Kidney capillary endothelial cell (primary cell): ENCODE data around the gene ZCCHC17.
"Not testable (repeated sequence)": the region's sequence is repeated elsewhere in the genome, so short reads cannot be mapped to it uniquely, and the experiment has no call there.

ENCODE experiments used
- DNase-seq: peaks from one replicate; pipeline ENCODE4 v3.0.0-alpha.2; 2018; ENCODE audit warnings: low spot score

Gene ZCCHC17

DNA sequence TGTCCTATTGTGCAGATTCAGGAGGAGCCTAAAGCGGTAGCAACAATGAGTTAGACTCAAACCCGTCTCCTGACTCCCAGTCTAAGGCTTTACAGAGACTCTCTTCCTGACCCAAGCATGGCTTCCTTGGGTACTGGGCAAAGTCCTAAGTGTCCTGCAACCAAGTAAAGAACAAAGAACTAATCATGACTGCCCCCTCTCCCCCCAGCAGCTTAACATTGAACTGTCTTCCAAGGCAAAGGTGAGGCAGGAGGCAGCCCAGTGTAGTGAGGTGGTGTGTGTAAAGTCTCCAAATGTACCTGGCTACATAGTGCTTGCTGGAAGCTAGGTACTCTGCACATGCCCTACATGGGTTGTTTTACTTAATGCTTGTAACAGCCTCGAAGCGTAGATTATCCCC lies 73.7 kb downstream of the ZCCHC17 start:
- no peak for DNase-seq

DNA sequence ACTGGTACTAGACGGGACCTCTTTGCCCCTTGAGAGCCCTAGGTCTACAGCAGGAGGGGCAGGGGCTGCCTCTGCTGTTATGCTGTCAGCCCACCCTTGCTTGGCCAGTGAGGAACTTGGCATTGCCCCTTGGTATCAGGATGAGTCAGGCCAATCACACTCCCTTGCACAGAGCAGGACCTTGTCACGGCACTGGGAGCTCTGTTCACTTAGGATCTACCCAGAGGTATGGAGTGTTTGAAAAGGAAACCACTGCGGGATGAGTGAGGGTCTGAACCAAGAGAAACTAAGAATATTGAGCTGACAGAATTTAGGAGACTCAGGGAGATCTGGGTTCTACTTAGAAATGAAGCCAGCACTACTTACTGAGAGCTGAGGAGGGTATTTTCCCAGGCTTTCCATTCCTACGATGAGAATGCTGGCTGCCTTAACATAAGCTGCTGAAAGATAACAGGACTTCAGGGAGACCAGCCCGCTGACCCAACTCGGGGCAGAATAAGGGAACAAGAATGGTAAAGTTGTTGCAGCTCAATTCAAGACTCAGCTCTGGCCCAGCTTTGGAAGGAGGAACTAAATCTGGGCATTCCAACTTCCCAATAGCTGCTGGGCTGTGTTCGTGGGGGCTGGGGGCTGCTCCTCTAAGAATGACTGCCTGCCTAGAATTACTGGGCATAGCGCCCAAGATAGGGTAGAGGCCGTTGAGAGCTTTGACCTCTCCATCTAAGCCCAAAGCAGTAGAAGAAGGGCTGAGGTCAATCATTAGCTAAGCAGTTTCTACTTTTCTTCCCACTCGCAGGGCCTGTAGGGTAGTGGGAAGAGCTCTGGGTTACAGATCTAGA lies 74.5 kb downstream of the ZCCHC17 start:
- no peak for DNase-seq

DNA sequence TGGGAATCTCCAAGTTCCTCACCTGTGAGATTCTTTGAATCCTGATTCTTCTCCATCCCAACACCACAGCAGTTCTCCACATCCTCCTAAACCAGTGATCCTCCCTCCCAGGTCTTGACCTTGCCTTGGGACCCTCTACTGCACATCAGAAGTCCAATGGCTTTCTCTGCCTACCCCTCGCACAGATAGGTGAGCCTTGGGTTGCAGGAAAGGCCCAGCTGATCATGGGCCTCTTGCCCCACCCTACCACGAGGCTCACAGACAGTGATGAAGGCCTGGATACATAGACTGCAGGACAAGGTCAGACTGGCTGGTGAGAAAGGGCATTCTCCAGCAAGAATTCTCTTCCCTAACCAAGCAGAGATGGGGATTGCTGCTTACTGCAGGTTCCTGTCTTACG lies 75.2 kb downstream of the ZCCHC17 start:
- DNase-seq: no peak

- DNase-seq: no peak
These were observed 75.9 kb downstream of the ZCCHC17 start for GRCh38 chr1:31372751-31373055.

DNA sequence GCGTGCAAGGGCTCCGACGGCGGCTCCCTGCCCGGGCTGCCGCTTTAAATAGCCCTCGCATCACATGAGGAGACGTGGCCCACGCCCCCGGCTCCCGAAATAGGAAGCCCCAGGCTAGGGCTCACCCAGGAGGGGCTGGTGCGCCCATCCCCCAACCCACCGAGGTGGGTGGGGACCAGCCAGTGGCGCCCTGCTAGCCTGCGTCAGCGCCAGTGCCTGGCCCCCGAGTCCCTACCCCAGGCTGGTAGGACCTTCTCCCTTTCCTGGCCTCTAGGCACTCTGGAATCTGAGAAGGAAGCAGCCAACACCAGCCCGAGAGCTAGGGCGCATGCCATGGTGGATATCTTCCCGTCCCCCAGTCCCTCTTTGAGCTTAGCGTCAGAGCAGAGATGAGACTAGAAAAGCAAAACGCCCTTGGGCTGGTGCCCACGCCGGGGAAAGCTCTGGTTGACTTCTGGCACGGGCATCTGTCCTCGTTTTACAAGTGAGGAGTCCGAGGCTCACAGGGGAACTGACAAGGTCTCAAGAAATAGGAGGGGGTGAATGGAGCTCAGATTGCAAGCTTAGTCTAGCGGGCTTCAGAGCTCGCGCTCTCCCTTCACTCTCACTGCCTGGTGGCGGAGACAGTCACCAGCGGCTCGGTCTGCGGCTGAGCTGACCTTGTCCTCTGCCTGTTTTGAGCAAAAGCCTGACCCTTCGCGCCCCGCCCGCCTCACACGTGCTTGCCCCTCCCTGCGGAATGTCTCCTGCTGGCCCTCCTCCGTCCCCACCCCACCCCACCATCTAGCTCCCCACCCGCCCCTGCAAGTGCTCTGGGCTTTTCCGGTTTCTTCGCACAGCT lies 76.4 kb downstream of the ZCCHC17 start, which contains the start of gene FABP3:
Gene FABP3, minus strand, starts transcription at position 21 of the 841 bp plus-strand sequence. CDS start 62 bp downstream, outside the sequence.
- peak; percentile 26 for DNase-seq

DNA sequence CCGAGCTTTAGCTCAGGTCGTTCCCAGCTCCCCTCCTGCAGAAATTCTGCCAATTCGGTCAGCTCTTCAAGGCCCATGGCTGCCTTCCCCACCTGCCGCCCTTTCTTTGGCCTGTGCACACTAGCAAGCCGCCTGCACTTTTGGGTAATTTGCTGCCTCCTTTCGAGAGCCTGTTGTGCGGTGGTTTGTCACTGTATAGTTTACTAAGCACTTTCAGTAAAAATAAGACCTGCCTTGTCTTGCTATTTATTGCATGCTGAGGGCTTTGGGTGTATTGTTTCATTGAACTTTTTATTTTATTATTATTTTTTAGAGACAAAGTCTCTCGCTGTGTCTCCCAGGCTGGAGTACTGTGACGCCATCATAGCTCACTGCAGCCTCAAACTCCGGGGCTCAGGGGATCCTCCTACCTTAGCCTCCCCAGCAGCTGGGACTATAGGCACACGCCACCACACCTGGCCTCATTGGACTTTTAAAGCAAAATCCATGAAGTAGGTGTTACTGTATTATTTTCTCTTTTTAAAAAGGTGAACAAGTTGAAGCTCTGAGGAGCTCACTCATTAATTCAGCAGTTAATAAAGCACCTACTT lies 77.2 kb downstream of the ZCCHC17 start:
- no peak for DNase-seq

GRCh38 chr1:31374511-31375196 lies 77.8 kb downstream of the ZCCHC17 start:
- no peak for DNase-seq

DNA sequence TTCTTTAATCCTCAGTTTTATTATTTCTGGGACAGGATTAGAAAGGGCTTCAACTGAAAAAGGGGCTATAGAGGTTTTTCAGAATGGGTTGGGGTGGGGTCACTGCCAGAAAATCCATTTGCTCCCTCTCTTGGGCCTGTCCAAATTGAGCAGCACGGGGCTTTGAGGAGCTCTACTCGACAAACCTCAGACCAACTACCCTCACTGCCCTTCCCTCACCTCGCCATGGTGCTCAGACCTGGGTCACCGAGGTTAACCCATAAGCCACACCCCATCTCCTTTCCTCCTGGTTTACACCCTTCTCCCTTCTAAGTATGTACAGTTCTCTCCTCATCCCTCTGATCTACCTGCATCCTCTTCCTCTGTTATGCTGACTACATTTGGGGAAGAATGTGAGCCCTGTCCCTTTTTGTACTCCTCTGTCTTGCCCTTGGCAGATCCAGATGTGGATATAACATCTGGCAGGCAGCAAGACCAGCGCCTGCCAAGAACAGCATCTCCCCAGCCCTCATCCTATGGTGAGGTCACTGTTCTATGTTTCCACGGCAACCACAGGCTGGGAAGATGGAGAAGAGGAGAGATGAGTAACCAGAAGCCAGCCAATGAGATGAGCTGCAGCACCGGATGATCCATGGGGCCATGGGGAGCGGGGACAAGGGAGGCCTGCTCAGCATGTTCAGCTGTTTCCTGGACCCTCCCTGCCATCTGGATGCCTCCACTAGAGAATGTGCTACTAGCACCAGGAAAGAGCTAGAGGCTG lies 79.7 kb downstream of the ZCCHC17 start:
- DNase-seq: peak; percentile 99

DNA sequence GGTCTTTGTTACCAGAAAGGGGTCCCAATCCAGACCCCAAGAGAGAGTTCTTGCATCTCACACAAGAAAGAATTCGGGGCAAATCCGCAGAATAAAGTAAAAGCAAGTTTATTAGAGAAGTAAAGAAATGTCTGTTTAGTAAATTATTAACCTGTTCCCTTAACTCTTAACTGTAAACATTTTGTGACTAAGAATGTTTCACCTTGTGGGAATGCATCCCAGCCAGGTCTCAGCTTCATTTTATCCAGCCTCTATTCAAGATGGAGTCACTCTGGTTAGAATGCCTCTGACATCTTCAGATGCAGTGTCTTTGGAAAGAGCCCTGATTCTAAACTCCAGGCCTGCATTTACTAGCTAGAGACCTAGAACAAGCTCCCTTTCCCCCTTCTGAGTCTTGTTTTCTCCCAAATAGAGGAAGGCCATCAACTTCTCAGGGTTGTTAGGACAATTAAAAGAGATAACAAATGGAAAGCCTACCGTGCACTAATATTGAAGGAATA lies 80.6 kb downstream of the ZCCHC17 start:
- no peak for DNase-seq

- no peak for DNase-seq
These were observed 81.2 kb downstream of the ZCCHC17 start for GRCh38 chr1:31378001-31378400.

- no peak for DNase-seq
These were observed 83.3 kb downstream of the ZCCHC17 start for GRCh38 chr1:31380181-31380580.

GRCh38 chr1:31381394-31382294 lies 84.8 kb downstream of the ZCCHC17 start:
- DNase-seq: no peak

GRCh38 chr1:31382379-31382989 lies 85.7 kb downstream of the ZCCHC17 start:
- DNase-seq: no peak

DNA sequence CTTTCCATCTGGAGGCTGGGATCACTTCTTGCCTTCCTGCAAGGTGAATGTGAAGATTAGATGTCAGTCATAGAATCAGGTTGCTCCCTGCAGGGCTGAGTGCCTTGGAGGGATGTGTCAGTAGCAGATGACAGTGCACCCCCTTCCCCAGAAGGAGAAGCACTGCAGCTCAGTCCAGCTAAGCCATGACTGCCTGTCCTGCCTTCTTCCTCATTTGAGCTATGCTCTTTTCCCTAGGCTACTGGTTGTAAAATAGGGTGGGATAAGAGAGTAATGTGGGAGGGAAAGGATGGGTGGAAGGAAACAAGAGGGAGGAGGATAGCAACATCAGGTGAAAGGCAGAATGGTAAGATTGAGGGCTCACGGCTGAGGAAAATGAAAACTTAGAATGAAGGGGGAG lies 87.1 kb downstream of the ZCCHC17 start:
- no peak for DNase-seq

DNA sequence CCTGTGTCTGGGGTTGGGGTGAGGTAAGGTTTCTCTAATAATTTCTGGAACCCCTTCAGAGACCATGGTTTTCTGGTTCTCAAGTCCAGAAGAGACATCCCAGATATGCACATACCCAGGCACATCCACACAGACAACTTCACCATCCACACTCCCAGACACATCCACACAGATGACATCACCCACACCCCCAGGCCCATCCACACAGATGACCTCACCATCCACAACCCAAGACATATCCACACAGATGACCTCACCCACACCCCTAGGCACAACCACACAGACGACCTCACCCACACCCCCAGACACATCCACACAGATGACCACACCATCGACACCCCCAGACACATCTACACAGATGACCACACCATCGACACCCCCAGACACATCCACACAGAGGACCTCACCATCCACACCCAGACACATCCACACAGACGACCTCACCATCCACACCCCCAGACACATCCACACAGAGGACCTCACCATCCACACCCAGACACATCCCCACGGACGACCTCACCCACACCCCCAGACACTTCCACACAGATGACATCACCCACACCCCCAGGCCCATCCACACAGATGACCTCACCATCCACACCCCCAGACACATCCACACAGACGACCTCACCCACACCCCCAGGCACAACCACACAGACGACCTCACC lies 89.9 kb downstream of the ZCCHC17 start:
- DNase-seq: not testable (repeated sequence)

- no peak for DNase-seq
These were observed 90.8 kb downstream of the ZCCHC17 start for GRCh38 chr1:31387612-31388011.

GRCh38 chr1:31389616-31390015 lies 92.8 kb downstream of the ZCCHC17 start:
- no peak for DNase-seq

DNA sequence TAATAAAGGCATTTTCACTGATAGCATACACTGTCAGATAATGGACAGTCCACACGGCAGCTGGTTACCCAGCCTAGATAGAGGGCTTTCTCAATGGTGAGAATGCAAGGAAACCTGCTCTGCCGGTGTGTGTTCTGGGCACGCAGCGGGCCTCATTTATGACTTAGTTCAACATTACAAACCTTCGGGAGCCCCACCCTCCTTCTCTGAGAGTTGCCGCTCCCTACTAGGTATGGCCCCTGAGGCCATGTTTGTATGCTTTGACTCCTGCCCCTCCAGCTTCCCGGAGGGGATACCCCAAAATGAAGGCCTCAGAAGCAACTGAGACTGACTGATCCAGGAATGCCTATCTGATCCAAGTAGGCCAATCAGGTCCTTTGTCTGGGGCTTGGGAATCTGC lies 93.2 kb downstream of the ZCCHC17 start:
- DNase-seq: no peak

GRCh38 chr1:31393463-31393862 lies 96.6 kb downstream of the ZCCHC17 start:
- no peak for DNase-seq
